8988T (cell line): ENCODE measurements around the gene CMIP.

Experiments used
- DNase-seq: peaks from one replicate; pipeline ENCODE4 v3.0.0; 2011

Gene CMIP

DNA sequence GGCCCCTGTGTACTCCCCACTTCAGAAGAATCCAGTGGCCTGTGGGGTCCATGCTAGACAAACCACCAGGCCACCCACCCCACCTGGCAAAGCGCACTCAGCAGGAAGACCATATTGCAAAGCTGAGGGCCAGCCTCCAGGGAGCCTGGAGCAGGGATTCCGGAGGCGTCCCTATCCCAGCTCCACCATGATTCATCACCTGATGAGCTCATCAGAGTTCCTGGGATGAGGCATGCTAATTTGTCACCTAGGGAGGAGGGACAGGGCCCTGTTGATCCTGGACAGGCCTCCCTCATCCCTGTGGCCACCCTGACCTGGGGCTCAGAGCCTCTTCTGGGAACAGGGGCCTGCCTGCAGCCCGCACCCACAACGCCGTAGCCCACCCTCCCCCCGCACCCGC is 202.9 kb downstream of the CMIP start:
- peak; percentile 91 for DNase-seq

DNA sequence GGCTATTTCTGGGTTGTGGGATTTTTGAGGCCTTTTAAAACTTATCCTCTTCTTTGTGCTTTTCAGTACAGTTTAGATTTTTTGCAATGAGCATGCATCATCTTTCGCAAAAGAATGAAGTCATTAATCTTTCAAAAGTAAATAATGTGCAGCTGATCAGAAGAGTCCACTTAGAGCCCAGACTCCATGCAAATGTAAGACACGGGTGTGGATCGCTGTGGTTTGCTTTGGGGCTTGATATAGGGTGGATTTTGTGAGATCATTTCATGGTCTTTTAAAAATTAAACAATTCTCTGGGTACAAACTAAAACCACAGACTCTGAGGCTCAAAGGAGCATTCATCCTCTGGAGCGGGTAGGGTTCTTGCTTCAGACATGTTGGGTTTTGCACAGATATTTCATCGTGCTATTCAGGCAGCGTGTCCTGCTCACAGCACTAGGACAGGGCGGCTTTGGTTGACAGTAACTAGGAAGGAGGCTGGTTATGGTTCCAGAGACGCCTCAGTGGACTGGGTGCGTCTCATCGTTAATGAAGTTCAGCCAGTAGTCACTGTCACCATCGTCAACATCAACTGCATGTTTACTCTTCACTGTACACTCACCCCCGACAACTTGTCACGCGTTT is 205.1 kb downstream of the CMIP start:
- DNase-seq = no peak

DNA sequence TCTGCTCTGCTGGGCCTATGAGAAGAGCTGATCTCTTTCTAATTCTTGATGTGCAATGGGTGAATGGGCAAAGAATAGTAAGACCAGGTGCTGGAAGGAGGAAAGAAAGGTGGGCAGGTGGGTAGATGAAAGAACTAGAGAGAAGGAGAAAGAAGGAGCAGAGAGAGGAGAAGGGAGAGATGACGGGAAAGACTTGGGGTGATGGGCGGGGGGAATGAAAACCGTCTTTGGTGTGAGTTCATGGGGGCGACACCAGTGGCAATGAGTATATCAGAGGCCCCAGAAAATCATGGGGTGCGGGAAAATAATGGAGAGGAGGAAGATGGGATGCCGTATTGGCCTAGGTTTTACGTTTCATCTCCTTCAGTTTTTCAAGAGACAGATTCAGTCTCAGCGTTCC is 205.7 kb downstream of the CMIP start:
- no peak for DNase-seq

DNA sequence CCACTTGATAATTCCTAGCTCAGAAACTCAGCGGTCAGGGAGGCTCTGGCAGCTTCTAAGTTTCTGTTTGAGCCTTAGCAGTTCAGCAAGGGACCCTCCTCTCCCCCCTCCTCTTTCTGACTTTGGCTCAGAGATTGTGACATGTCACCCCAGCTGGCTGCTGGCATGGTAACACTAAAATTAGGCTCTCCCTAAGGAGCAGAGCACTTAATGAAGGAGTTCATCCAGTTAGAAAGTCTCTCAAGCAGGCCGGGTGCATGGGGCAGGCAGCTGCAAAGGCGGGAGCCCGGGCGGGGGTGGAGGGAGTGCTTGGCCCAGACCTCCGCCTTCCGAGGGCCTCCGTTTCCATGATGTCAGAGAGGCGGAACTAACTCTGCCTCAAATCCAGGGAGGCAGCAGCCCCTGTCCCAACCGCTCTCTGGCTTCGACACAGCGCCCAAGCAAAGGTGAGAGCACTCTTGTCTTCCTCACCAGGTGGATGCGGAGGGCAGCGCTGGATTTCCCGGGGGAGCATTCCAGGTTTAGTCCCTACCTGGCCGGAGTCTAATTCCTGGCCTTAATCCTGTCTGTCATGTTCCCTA is 206.5 kb downstream of the CMIP start:
- DNase-seq = no peak

DNA sequence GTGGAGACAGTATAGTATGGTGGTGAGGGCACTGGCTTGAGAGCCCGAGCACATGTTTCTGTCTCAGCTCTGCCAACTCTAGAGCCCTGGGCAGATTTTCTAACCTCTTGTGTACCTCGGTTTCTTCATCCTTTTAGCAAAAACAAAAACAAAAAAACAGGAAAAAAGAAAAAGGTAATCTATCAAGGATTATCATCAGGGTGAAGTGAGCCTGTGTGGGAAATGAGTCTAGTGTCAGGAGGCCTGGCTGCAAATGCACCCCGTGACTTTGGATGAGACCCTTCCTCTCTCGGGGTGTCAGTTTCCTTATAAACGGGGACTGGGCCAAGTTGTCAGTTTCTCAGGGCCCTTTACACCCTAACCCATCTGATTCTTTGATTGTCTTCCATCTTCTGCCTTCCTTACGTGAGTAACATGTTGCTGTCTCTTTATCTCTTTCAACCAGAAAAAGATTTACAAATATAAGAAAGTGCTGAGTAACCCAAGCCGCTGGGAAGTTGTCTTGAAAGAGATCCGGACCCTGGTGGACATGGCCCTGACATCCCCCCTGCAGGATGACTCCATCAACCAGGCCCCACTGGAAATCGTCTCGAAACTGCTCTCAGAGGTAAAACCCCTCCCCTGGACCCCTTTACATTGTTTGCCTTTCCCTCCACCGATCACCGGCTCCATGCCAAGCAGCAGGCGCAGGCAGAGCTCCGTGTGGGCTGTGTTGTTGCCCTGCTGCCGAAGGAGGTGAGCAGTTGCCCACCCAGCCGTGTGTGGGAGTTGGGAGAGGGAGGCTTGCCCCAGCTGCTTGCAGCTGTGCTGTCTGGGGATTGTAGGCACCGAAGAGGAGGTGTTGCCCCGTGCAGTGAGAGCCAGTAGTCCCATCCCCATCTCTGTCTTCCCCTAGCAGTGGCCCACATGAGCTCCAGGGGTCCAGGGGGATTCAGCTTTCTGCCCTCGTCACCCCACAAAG is 207.4 kb downstream of the CMIP start:
- no peak for DNase-seq

DNA sequence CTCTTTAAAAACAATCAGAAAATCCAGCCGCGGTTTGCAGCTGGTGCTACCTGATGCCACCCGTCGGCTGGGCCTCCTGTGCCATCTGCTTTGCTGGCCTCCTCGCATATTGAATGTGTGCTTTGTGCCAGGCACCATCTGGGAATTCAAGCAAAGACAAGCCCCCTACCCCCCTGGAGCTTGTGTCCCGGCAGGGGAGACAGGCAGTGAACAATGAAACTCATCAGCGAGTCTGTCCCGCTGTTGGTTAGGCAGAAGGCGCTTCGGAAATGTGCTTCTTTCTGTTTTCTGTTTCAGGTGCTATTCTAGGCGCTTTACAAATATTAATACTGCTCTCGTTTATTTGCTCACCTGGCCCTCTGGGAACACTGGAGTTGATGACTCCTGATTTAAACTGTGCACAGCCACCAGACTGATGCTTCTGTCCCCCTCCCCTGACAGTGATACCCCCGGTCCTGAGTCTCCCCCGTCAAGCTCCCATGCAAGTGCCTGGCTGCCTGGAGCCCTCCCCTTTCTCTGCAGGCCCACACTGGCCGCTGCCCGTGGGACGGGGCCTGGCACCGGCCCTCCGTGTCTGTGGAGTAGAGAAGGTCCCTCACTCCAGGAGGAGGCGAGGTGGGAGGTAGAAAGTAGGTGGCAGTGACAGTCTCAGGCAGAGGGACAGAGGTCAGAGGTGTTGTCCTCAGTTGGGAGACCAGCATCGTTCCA is 208.3 kb downstream of the CMIP start:
- no peak for DNase-seq

DNA sequence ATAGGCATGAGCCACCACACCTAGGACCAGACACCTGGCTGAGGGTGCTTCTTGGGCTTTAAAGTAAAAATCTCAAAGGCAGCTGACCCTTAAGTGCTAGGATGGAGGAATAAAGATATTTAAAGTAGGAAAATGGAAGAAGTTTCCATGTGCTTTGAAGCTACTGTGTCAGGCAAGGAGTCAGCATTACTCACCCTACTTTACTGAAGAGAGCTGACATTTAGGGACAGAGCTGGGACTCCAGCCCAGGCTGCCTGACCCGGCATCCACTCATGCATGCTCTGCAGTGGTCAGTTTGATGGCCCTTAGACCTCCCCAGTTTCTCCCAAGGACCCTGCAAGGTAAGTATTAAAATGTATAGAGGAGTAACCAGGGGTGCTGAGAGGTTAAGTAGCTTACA is 209.7 kb downstream of the CMIP start:
- DNase-seq = no peak

DNA sequence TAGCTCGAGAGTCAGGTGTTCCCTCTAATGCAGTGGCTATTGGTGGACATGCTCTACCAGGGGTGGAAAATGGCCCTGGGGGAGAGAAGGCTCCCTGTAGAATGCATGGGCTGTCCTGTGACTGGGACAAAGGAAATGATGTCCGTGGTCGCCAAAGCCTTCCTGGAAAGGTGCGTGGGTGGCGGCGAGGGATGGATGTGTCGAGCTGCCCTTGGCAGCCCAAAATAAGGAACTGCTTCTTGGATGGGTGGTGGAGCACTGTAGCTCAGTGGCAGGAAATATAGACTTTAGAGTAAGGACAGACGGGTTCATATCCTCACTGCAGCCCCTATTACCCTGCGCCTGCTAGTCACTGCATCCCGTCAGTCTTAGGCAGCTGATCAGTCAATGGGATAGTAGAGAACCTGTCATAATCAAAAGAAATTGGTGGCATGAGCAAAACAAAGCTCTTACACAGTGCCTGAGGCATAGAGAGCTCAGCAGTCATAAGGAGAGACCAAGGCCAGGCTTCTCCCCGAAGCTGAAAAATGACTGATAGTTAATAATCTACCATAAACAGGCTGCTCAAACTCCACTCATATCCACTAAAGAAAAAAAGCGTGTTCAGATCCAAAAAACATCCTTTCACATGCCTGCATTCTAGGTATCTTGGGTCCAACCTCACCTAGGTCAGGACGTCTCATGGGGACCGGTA is 211.0 kb downstream of the CMIP start:
- DNase-seq = no peak

DNA sequence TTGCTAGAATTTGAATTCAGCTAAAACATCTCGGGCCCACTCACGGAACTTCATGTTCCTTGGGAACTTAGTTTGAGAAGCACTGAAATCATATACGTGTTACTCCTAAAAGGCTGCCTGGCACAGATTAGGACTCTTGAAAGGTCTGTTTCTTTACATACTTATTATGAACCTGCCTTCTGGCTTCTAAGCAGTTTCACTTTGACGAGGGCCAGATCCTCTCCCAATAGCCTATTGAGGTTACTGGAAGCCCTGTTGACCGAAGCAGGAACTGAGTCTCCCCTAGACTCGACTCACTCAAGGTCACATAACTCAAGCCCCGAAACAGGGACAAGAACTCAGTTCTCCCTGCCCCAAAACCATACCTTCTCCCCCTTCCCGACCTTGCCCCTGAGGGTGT is 212.6 kb downstream of the CMIP start:
- DNase-seq = no peak

DNA sequence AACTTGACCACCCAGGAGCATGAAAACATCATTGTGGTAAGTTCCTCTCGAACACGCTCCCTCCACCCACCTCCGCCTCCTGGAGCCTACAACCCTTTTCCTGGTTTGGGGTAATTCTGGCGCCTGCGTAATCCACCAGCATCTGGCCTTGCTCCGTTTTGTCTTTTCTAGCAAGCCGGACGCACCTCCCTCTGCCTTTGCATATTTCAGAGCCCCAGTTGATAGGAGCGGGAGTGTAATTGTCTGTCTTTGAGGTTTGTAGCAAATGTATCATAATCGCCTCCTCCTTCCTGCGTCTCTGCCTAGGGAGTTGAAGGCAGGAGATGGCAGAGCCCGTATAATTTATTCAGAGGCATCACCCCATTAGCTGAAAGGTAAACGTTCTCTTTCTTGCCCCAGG is 213.2 kb downstream of the CMIP start:
- DNase-seq = no peak

DNA sequence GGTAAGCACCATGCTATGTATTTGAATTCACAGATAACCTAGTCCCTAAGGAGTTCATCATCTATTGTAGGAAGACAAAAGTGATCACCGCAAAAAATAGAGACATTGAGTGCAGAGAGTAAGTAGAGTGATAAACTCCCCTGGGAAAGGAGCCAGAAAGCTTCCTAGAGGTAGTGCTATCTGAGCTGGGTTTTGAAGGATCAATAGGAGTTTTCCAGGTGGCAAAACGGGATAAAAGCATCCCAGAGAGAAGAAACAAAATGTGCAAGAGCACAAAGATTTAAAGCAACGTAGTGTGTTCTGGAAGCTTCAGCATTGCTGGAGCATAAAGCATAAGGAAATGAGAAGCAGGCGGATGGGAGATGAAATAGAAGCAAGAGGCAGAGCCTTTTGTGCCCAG is 213.8 kb downstream of the CMIP start:
- DNase-seq = no peak

DNA sequence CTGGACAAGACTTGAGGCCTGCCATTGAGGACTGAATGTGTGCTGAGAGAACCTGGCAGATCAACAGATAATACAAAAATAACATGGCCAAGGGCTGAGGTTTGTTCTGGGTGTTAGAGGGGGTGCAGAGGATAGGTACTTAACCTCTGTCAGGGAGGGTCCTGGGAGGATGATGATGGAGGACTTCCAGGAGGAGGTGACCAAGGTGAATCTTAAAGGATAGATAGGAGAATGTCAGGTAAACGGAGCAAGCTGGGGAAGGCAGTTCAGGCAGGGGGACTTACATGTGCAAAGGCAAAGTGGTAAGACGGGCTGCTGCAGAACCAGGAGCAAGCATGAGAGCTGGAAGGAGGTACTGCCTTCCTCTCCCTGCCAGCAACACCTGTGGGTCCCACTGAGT is 214.6 kb downstream of the CMIP start:
- no peak for DNase-seq

DNA sequence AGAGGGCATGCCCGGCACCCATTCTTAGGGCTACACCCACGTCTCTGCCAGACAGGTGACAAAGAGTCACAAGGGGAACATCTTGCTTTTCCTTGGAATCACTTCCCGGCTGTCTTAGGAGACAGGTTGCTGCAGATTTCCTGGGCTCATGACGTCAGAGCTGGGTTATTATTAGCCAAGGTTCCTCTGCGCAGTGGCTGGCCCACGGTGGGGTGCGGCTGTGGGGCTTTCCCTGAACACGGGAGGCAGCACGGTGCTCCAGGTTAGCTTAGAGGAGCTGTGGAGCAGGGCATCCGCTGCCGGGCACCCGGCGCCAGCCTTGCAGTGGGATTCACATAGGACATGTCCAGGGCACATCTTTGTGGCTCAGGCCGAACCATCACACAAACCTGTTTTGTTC is 216.5 kb downstream of the CMIP start:
- DNase-seq = no peak

DNA sequence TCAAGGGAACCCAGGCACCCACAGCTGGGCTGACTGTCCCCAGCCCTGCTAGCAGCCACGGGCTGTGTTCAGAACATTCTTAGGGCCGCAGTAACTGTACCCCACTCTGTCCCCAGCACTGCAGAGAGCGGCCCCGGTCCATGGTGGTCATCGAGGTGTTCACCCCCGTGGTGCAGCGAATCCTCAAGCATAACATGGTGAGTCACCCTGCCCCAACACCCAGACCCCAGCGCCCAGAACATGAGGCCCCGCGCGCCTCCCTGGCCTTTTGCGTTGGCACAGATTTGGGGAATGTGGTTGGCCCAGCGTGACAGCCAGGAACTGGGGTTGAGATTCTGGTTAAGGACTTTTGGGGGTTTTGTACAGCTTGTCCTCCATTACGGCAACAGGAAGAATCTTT is 219.5 kb downstream of the CMIP start:
- no peak for DNase-seq

DNA sequence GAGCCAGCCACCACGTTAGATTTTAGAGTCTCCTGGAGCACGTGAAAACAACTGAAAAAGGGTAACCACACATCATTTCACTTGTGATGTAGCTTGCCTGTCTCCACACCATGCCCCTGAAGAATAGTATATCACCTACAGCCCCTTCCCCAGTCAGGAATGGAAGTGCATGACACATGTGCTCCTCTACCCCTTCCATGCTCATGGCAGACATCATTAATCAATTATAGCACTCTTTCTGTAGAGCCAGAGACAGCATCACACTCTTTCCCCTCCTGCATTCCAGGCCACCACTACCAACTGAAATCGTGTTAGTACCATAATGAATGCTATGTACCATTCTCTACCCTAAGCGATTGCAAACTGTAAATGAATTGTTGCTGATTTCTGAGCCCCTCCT is 221.0 kb downstream of the CMIP start:
- DNase-seq = no peak

DNA sequence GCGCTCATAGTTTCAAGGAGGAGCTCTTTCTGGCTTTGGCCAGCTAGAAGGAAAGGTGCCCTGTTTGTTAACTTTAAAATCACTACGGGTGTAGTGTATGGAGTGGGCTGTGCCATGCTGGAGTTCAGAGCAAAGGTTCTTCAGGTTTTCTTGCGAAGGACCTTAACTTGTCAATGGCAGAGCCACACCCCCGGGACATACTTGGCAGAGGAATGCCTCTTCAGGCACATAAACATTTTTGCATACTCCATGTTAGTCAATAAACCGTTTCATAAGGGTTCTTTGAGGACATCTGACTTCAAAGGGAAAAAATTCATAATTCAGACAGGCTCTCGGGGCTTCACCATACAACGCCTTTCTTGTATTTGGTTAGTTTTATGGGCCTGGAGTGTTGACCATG is 221.5 kb downstream of the CMIP start:
- no peak for DNase-seq

DNA sequence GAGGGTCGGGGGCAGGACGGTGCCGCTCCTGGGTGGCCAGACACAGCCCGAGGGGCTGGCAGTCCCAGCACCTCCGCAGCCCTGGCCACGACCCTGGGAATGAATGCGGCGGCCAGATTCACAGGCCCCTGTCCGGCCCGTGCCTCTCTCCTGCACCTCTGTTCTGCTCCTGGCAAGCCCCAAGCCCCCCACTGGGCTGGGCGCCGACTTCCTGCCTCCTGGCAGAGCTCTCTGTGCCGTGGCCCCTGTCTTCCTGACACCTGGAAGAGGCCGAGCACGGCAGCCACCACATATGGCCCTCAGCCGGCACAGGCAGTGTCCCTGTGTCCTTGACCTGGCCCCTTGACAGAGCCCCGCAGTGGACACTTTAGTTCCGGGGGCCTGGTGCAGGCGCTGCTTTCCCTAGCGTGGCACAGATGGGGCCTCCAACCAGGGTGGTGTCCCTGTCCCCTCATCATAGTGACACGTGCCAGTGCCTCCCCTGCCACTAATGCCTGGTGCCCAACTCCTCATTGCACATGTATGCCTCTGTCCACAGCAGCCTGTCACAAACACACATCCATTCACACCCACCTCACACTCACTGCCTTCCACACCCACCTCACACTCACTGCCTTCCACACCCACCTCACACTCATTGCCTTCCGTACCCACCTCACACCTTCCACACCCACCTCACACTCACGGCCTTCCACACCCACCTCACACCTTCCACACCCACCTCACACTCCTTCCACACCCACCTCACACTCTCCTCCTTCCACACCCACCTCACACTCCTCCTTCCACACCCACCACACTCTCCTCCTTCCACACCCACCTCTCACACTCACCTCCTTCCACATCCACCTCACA is 223.9 kb downstream of the CMIP start:
- DNase-seq = no peak

DNA sequence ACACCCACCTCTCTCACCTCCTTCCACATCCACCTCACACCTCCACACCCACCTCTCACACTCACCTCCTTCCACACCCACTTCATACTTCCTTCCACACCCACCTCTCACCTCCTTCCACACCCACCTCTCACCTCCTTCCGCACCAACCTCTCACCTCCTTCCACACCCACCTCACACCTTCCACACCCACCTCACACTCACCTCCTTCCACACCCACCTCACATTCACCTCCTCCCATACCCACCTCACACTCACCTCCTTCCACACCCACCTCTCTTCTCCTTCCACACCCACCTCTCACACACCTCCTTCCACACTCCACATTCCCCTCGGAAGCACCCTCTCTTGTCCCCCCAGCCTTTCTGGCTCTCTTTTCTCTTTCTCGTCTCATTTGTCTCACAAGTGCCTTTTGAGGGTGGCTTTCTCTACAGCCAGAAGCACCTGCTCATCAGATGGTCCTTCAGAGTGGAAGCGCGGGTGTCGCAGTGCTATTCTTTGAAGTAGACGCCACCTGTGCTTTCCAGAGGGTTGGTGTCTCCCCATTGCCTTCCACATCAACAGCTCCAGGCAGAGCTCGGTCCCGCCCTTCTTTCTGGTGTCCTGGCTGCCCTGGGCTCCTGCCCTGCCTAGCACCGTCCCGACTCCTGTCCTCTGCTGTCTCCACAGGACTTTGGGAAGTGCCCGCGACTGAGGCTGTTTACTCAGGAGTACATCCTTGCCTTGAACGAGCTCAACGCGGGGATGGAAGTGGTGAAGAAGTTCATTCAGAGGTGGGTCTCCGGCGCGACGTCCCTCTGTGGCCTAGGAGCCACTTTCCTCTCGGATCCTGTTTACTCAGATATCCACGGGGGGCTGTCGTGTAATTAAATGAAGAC is 225.1 kb downstream of the CMIP start:
- DNase-seq = no peak

DNA sequence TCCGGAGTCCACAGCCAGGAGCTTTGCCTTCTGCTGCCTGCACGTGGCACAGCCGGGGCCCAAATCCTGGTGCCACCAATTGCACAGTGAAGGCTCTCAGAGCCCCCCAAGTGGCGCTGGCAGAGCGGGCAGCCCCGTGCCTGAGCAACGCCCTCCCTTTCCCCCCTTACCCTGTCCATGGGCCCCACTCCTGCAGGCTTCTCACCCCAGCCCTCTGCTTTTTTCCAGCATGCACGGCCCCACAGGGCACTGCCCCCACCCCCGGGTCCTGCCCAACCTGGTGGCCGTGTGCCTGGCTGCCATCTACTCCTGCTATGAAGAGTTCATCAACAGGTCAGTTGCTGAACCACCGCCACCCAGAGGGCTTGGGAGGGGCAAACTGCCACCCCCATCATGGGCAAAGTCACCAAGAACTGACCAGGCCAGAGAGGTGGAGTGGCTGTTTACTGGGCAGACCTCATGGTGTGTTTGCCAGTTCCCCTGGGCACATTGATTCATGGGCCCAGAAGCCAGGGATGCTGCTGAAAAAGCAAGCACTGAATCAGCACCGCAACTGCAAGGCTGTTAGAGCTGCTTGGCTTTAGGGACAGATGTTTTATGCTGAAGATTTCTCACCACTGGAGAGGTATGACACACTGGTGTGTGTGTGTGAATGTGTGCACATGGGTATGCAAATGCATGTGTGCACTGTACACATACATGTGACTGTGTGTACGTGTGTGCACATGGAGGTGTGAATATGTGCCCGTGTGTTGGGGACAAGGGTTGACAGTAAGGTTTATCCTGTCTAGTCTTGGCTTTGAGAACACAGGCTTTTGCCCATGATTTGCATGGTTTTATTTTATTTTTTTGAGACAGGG is 227.4 kb downstream of the CMIP start:
- no peak for DNase-seq

DNA sequence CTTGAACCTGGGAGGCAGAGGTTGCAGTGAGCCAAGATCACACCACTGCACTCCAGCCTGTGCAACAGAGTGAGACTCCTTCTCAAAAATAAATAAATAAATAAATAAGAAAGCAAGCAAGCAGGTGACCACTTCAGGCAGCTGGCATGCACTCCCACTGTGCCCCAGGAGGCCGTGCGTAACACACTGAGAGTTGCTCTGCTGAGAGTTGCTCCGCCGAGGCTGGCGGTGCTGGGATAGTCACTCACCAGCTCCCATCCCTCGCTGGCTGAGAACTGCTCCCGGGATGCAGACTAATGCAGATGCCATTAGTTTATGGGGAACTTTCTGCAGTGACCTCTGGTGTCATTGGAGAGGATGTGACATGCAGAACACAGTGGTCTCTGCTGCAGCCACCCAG is 228.8 kb downstream of the CMIP start:
- DNase-seq = no peak
